GM18520 (cell line): ENCODE measurements around the gene ACADSB.

Experiments used
- ATAC-seq: cut with Tn5 transposase; IDR thresholded peaks from one replicate; pipeline ENCODE4 v1.9.1; 2021; ENCODE audit not compliant: unreplicated experiment

The ACADSB gene

DNA sequence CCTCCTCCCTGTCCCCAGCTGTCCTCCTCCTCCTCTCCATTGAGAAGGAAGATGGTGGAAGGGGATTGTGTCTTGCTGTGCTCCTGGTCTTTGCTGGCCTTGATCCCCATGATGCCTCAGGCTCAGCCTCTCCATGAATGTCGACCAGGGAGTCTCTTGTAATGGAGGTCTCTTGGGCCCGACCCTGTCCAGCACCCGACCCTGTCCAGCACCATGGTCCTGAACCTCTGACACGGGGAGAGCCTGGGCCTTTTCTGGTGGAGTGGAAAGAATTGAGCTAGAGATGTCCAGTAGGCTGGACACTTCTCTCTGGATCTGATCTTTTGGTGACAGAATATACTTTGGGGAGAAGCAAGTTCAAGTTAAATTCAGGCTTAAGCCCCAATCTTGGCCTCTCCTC is 84.7 kb downstream of the ACADSB start:
- no peak for ATAC-seq

DNA sequence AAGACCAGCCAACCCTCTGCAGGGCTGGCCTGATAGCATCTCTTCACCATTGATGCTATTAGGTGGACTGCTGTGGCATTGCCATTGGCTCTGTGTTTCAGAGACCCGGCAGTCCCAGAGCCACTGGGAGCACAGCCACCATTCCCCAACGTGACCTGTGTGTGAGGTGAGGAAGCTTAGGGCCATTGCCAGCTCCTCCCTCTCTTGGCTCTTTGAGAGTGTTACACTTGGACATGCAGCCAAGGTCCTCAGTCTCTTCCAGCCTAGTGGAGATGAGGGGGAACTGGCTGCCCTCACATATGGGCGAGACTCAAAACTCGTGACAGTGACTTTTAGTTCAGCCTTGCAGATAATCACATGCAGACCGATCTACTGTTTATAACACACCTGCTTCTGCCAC is 87.6 kb downstream of the ACADSB start:
- no peak for ATAC-seq

GRCh38 chr10:123097039-123097438 is 88.2 kb downstream of the ACADSB start:
- no peak for ATAC-seq

DNA sequence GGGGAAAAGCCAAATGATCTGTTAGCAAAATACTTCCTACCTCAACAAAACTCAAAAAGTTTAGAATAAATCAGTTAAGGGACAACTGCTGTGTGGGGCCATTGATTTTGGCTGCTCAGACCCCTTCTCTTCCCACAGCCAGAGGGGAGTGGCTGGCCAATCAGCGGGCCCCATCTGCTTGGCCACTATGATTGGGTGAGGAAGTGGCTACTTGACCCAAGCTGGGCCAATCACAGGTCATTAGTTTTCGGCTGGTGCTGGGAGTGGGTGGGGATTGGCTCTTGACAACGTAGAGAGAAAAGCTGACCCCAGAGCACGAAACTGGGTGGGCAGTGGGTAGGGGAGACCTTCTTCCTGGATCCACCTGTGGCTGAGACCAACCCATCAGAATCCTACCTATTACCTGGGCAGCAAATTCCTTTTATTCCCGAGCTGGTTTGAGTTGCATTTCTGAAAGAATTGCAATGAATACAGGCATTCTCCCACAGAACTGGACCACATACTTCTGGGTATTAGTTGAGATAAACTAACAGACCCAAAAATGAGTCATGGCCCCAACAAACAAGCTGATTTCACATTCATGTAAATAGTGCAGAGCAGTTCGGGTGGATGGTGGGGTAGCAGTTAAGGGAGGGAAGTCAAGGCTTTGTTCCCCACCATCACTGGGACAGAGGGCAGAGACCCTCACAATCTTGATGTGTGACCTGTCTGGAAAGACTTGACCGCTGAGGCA is 91.4 kb downstream of the ACADSB start:
- ATAC-seq: no peak

- ATAC-seq: no peak
These were observed 93.1 kb downstream of the ACADSB start for GRCh38 chr10:123101872-123102271.

DNA sequence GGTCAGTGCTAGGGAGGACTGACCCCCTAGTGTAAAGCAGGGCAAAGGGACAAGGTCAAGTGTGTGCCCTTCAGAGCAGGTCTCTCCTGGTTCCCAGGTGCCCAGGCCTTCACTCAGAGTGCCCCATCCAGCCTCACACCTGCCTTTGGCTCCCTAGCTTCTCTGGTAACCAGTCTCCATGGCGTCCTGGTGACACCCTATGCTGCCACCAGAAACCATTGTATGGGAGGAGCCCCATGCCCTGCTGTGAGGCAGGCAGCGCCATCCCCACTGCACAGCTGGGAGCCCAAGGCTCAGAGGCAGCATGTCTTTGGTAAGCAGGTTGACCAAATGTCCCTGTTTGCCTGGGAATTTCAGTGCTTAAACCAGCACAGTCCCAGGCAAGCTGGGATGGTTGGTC is 93.9 kb downstream of the ACADSB start:
- ATAC-seq: no peak

DNA sequence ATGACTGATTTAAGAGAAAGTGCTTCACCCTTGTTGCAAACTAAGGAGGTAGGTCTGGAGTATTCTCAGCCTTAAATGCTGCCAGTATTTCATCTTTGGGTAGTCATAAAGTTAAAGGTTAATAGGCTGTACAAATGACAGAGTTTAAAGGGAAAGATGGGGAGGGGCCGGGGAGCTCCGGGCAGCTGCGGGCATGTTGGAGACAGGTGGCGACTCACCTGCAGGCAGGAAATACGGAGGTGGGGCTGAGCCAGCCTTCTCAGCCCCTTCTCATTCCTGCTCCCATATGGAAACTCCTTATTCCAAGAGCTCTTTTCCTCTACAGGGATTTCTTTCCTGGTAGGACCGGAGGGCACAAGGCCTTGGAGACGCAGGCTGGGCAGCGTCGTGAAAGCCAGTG is 95.1 kb downstream of the ACADSB start:
- no peak for ATAC-seq
